Colon (tissue), 2 donors: ENCODE results near the gene CD46.

Experiments
- FAIRE-seq: peaks from 2 replicates; lab custom pipeline; 2012; peaks lifted over from hg19 to GRCh38; lab: Jason Lieb, UNC
- donor health status: control.
- donor health status: control.

The CD46 gene

DNA sequence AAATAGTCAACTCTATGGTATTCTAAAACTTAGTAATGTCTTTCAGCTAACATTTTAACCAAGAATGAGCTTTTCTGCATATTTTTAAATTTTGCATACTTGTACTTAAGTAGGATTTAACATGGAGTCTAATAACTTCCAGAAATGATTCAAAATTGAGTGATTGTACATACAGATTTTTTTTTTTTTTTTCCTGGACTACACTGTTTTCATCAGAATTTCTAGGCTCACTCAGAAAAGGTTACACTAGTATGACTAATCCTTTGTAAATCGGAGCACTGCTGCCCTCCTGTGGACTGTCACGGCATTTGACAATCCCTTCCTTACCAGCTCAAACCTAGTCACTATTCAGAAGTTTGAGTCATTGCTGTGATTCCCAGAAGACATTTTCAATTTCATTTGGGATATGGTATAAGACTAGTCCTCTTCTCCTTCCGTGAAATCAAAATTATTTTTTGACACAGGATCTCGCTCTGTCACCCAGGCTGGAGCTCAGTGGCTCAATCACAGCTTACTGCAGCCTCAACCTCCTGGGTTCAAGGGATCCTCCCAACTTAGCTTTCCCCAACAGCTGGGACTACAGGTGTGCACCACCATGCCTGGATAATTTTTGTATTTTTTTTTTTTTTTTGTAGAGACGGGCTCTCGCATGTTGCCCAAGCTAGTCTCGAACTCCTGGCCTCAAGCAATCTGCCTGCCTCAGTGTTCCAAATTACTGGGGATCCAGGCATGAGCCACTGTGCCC, 45.5 kb downstream of the CD46 start:
- FAIRE-seq, result peak; percentile 91

GRCh38 chr1:207798847-207799246, 47.0 kb downstream of the CD46 start:
- no peak for FAIRE-seq

DNA sequence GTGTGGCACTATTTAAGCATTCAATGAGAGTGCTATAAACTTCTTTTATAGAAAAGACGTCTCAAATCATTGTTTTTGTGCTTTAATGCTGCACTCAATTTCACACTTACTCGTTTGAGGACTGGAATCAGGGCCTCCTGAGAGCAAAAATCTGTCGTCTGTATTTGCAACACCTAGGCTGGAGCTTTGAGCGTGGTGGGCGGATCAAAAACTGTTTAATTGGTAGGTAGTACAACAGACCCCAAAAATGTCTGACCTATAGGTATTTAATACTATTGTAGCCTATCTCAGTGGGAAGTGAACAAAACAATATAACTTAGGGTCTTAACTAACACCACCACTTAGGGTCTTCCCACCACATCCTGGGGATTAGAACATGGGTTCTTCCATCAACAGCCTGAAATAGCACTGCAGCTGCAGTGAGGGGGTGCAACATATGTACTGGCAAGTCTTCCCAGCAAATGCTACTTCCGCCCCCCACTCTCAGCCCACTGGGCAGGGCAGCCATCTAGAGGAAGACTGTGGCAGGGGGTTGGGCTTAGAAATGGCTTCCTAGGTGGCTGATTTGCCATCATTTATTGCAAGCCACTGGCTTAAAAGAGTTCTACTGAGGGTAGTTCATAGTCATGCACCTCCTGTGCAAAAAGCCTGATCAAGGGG, 48.3 kb downstream of the CD46 start:
- no peak for FAIRE-seq

GRCh38 chr1:207801819-207802218, 50.0 kb downstream of the CD46 start:
- FAIRE-seq, result no peak

DNA sequence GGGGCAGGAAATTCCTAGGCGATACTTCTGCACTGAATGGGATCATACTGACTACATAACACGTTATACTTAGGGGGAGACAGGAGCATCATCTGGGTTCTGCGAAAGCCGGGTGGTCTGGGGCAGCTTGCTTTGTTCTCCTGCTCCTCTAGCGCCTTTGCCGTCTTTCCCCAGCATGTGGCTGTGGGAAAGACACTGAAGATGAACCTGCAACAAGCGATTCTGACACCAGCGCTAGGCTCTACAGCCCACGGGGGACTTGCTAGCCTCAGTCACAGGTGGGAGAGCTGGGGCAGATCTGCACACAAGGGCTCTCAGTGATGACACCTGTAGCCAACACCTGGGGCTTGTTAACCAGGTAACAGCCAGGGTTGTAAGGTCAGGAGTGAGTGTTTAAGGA, 51.8 kb downstream of the CD46 start:
- FAIRE-seq, result no peak

- no peak for FAIRE-seq
These were observed 53.0 kb downstream of the CD46 start for GRCh38 chr1:207804721-207805468.

GRCh38 chr1:207805841-207806421, 54.1 kb downstream of the CD46 start:
- FAIRE-seq, result no peak

GRCh38 chr1:207806531-207807325, 54.9 kb downstream of the CD46 start:
- no peak for FAIRE-seq

GRCh38 chr1:207807326-207807689, 55.5 kb downstream of the CD46 start:
- no peak for FAIRE-seq

- no peak for FAIRE-seq
These were observed 56.0 kb downstream of the CD46 start for GRCh38 chr1:207807690-207808321.

GRCh38 chr1:207808322-207808705, 56.5 kb downstream of the CD46 start:
- FAIRE-seq, result no peak

GRCh38 chr1:207808911-207809555, 57.2 kb downstream of the CD46 start:
- FAIRE-seq, result no peak

DNA sequence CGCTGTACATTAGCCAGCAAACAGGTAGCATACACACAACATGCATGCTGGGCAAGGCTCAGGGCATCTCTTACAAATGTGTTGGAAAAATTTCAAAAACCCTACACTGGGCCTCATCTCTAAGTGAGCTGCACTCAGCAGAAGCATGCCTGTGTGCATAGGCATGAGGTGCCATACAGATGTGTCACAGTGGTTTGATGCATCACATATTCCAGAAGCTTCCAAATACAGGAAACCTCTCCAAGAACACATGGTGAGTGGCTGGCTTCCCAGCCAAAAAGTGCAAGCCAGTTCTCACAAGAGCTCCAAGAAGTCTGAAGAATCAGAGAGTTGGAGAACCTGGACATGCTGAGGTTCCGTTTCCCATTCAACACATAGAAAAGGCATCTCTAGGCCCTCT, 58.3 kb downstream of the CD46 start:
- FAIRE-seq, result no peak

DNA sequence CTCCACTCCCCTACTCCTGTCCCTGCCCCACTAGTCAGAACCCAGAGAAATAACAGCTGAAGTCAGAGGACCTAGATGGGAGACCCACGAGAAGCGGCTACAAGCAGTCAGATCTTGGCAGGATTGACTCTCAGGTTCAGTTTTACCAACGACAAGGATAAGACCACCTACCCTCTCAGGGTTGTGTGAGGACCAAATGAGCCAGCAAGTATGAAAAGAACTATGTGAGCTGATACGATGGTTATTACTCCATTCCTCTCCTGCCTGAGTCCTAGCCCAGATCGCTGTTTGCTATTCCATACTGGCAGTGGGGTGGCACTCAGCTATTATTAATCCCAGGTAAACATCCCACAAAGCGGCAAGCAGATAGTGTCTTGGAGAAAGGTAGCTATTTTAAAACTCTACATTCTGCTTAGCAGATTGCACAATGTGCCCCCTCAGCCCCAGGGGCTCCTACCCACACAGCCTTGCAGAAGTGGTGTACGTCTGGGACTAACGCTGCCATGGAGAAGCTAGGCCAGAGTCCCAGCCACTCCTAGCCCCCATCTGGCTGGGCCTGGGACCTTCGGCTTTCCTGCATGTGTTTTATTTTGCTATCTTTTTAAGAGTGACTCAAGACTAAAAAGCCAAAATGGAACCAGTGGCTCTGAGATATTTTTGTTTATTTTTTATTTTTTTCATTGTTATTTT, 58.9 kb downstream of the CD46 start:
- no peak for FAIRE-seq

GRCh38 chr1:207811319-207811718, 59.5 kb downstream of the CD46 start:
- no peak for FAIRE-seq

- FAIRE-seq, result no peak
These were observed 60.3 kb downstream of the CD46 start for GRCh38 chr1:207811920-207812720.

- no peak for FAIRE-seq
These were observed 61.1 kb downstream of the CD46 start for GRCh38 chr1:207812778-207813511.

DNA sequence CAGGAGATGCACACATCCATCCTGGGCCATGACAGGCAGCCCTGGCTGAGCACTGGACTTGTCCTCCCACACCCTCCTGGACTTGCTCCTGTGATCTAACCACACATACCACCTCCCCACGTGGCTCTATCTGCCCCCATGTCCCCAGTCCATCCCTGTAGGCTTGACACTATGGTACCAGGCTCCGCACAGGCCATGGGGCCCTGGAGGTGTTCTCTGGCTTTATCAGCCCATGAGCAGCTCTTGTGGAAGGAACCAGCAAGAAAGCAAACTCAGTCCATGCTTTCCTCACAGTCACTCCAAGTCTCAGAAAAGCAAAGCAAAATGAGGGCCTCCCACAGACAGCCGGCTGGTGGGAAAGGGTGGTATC, 61.6 kb downstream of the CD46 start:
- no peak for FAIRE-seq

DNA sequence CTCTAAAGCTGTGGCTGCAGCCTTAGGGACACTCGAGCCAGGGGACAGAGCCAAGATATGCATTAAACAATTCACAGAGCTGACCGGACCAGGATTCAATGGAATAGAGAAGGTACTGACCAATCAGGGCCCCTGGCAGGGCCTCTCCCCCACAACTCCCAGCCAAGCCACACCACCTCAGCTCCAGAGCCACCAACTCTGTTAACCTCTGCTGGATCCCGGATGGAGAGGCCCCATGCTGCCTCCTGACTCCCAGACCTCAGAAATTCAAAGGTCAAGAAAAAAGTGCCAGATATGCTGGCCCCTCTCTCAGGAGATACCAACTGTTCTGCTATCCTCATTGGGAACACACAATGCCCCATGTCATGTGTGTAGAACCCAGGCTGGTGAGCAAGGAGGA, 62.1 kb downstream of the CD46 start:
- FAIRE-seq, result no peak
